ENCODE results near the gene CAPG.

CAPG gene

GRCh38 chr2:85378257-85378656 is 31.9 kb downstream of the CAPG start:
- peaks cover 55% of the 10 kb centered on the region for H3K36me3 ChIP-seq
- TF ChIP-seq, protein P1, sequence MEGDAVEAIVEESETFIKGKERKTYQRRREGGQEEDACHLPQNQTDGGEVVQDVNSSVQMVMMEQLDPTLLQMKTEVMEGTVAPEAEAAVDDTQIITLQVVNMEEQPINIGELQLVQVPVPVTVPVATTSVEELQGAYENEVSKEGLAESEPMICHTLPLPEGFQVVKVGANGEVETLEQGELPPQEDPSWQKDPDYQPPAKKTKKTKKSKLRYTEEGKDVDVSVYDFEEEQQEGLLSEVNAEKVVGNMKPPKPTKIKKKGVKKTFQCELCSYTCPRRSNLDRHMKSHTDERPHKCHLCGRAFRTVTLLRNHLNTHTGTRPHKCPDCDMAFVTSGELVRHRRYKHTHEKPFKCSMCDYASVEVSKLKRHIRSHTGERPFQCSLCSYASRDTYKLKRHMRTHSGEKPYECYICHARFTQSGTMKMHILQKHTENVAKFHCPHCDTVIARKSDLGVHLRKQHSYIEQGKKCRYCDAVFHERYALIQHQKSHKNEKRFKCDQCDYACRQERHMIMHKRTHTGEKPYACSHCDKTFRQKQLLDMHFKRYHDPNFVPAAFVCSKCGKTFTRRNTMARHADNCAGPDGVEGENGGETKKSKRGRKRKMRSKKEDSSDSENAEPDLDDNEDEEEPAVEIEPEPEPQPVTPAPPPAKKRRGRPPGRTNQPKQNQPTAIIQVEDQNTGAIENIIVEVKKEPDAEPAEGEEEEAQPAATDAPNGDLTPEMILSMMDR (IDR thresholded peaks at IDR 0.05), result no peak
- no peak overlapping the region for H3K27ac ChIP-seq
- H3K4me1 ChIP-seq (ENCODE audit: control insufficient read depth in 1 of 2, insufficient read depth in 1 of 2, low read depth in 1 of 2, low read length in 1 of 2), result no peaks in the 10 kb centered on the region
- no peak overlapping the region for H3K4me3 ChIP-seq (ENCODE audit: low read depth in 1 of 2, low read length in 1 of 2)
- peaks cover 4% of the 10 kb centered on the region for H3K9me3 ChIP-seq
- no peaks in the 10 kb centered on the region for H3K27me3 ChIP-seq

GRCh38 chr2:85377083-85377482 is 33.1 kb downstream of the CAPG start:
- peaks cover 55% of the 10 kb centered on the region for H3K36me3 ChIP-seq
- no peaks in the 10 kb centered on the region for H3K4me1 ChIP-seq (ENCODE audit: control insufficient read depth in 1 of 2, insufficient read depth in 1 of 2, low read depth in 1 of 2, low read length in 1 of 2)
- no peaks in the 10 kb centered on the region for H3K27me3 ChIP-seq
- H3K9me3 ChIP-seq, result peaks cover 4% of the 10 kb centered on the region
- TF ChIP-seq, protein P1 (IDR thresholded peaks at IDR 0.05), result no peak
- H3K27ac ChIP-seq, result no peak overlapping the region
- H3K4me3 ChIP-seq (ENCODE audit: low read depth in 1 of 2, low read length in 1 of 2), result no peak overlapping the region

DNA sequence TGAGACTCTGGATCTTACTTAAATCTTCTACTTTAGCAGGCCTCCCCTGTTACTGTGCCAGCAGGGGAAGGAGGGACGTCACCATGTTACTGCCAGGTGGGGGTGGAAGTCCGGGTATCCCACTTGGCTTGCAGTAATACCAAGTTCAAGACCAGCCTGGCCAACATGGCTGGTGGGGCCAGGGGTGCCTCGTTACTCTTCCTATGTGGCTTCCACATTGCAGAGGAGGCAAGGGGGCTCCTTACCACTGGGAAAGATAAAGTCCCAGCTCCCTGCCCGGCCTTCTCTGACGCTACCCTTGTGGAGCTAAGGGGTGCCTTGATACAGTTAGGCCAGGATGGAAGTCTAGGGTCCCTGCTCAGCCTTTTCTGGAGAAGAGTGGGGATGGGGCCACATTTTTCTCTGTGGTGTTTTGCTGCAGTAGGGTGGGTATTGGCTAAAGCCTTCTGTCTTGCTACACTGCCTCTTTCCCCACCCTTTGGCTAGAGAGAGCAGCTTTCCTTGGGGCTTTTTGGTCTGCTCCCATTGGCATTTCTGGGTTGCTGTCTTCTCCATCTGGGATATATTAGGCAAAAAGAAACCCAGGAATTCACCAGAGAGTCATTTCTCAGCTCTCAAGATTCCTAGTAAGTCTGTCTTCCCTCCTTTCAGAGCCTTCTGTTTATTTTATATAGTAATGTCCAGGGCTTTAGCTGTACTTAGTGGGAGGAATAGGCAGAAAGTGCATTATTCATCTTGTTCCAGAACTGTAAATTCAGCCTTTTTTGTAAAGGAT is 33.7 kb downstream of the CAPG start:
- Histone ChIP-seq H3K4me1 (ENCODE audit: control insufficient read depth in 1 of 2, insufficient read depth in 1 of 2, low read depth in 1 of 2, low read length in 1 of 2) (peaks cover 0 to under 1% of the 10 kb centered on the region in 2 experiments), H3K27me3 (no peaks in the 10 kb centered on the region), H3K36me3 (peaks cover 61% of the 10 kb centered on the region), H3K9me3 (peaks cover 4% of the 10 kb centered on the region), H3K4me3 (ENCODE audit: low read depth in 1 of 2, low read length in 1 of 2) (no peak overlapping the region), H3K27ac (no peak overlapping the region)
- TF ChIP-seq, protein P1 (IDR thresholded peaks at IDR 0.05), result no peak

- Histone ChIP-seq H3K36me3 (peaks cover 40% of the 10 kb centered on the region), H3K4me1 (ENCODE audit: control insufficient read depth in 1 of 2, insufficient read depth in 1 of 2, low read depth in 1 of 2, low read length in 1 of 2) (peaks cover 4 to 9% of the 10 kb centered on the region in 2 experiments), H3K4me3 (ENCODE audit: low read depth in 1 of 2, low read length in 1 of 2) (no peak overlapping the region), H3K27ac (peak overlapping the region; percentile 39), H3K27me3 (no peaks in the 10 kb centered on the region), H3K9me3 (no peaks in the 10 kb centered on the region)
- TF ChIP-seq, protein P1 (IDR thresholded peaks at IDR 0.05), result no peak
These were observed 39.1 kb downstream of the CAPG start for GRCh38 chr2:85371045-85371444.

- peaks cover 4 to 9% of the 10 kb centered on the region in 2 experiments for H3K4me1 ChIP-seq (ENCODE audit: control insufficient read depth in 1 of 2, insufficient read depth in 1 of 2, low read depth in 1 of 2, low read length in 1 of 2)
- H3K4me3 ChIP-seq (ENCODE audit: low read depth in 1 of 2, low read length in 1 of 2), result no peak overlapping the region
- TF ChIP-seq, protein P1 (IDR thresholded peaks at IDR 0.05), result no peak
- H3K27me3 ChIP-seq, result no peaks in the 10 kb centered on the region
- H3K9me3 ChIP-seq, result no peaks in the 10 kb centered on the region
- no peak overlapping the region for H3K27ac ChIP-seq
- H3K36me3 ChIP-seq, result peaks cover 35% of the 10 kb centered on the region
These were observed 40.7 kb downstream of the CAPG start for GRCh38 chr2:85369500-85369899.

Data from neutrophil (primary cell).